Endometrium (tissue), 2 donors: ENCODE data around the gene LIF.
"Not testable (repeated sequence)": the region's sequence is repeated elsewhere in the genome, so short reads cannot be mapped to it uniquely, and the experiment has no call there.

Experiments
- FAIRE-seq: peaks from 2 replicates; lab custom pipeline; 2012; peaks lifted over from hg19 to GRCh38; lab: Jason Lieb, UNC
- donor health status: control.
- donor health status: control.

Gene LIF

GRCh38 chr22:30206944-30207343 lies 39.6 kb downstream of the LIF start:
- no peak for FAIRE-seq

DNA sequence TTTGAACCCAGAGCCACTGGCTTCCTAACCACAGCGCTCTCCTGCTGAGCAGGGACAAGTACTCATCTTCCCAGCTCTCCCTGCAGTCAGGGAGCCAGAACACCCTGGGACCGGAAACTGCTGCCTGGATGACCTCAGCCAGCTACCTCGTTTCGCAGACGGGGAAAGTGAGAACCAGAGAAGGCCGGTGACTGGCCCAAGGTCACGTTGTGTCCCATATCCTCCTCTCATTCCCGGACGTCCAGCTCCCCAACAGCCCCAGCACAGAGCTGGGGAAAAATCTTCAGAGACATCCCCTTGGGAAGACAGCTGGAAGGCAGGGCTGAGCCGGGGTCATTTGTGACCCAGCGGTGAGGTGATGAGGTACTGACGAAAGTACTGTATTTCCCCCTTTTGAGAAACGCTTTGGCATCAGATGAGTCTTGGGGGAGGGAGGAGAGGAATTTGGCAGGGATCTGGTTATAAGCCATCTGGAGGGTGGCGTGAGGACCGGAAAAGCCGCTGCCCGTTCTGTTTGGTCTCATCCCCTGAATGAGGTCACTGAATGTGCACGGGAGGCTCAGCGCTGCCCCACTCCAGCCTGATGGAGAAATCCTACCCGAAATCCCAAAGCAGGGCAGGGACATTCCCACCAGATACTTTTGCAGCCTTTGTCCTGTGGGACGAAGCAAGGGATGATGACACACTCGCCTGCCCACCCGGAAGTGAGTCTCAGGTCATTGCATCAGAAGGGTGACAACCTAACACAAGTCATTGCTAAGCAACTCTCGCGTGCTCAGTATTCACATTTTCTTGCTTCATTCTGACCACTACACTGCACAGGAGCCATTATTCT lies 41.1 kb downstream of the LIF start:
- no peak for FAIRE-seq

GRCh38 chr22:30204742-30205111 lies 41.8 kb downstream of the LIF start:
- FAIRE-seq = no peak

DNA sequence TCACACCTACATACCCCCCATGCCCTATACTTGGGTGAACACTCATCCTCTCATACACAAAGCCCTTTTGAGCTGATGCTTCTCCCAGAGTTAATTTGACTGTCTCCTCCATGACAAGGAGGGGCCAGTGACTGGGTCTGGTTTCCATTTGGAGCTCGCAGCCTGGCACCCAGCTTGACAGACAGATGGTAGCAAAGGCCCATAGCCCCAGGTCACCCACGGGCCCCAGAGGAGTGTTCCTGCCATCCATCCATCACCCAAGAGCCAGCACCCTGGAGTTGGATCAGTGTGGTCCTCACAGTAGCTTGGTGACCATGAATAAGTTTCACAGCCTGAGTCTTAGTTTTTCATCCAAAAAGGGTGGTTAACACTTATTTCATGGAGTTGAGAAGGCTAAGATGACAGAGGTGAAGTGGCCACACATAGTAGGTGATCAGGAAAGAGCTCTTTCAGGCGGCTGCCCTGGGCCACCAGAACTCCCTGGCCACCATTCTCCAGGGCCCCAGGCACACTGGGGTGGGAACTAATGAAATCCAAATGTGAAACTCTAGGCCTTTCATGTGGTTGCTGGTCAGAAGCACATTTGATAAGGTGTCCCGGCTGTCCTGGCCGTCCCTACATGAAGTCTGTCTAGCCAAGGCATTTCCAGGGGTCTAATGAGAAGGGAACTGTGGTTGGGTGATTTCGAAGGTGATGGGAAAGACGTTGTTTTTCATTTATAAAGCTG lies 42.4 kb downstream of the LIF start:
- FAIRE-seq = no peak

GRCh38 chr22:30202531-30203006 lies 44.0 kb downstream of the LIF start:
- FAIRE-seq = peak; percentile 39

DNA sequence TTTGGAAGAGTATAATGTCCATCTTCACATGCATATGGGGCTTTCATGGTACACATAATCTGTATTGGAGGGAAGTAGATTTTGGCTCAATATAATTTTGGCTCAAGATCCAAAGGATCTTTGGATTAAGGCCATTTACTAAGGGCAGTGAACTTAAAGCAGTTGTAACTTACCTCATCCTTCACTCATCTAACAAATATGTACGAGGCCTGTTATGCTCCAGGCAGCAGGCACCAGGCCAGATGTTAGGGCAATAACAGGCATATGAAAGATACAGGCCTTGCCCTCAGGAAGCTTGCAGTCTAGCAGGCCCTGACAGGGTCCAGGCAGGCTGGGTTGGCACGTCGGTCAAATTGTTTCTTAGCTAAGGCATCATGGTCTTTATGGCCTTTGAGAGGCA lies 44.6 kb downstream of the LIF start:
- FAIRE-seq = no peak

GRCh38 chr22:30200905-30201304 lies 45.7 kb downstream of the LIF start:
- FAIRE-seq = not testable (repeated sequence)

- FAIRE-seq = no peak
Measured at GRCh38 chr22:30198921-30199320, 47.6 kb downstream of the LIF start.

GRCh38 chr22:30198152-30198825 lies 48.3 kb downstream of the LIF start:
- no peak for FAIRE-seq

DNA sequence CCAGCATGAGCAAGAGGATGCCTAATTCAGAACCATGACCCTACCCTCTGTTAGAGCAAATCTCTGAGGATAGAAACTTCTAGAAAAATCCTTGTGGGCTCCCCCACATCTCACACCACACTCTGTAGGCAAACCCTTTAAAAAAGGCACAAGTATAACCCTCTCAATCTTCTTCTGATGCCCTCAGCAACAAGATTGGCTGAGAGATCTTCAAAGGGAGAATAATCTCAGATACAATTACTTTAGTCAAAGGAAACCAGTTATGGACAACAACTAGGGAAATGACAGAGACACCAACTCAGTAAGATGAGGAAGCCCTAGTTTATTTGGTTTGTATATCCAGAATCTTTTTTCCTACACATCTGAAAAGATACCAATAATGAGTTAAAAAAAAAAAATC lies 49.2 kb downstream of the LIF start:
- FAIRE-seq = no peak

DNA sequence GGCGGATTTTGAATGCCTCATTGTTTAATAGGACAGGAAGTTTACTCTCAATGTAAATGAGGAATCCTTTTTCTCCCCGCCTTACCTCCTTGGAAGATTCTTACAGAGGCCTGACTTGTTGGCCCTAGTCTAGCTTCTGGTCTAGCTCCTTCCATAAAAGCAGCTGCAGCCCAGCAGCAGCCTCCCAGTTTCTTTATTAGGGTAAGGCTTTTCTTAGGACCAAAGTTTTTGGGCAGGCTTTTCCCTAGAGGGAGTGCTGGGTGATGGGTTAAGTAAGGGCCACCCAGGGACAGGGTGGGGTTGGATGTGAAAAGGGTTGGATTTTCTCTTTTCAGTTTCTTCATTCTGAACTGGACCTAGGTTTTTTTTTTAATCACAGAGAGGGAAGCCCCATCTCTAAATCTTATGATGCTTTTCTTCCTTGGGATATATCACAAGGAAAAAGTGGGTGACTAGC lies 49.7 kb downstream of the LIF start:
- no peak for FAIRE-seq

GRCh38 chr22:30196141-30196879 lies 50.2 kb downstream of the LIF start:
- peak; percentile 75 for FAIRE-seq

GRCh38 chr22:30195245-30196140 lies 51.1 kb downstream of the LIF start:
- FAIRE-seq = no peak

- FAIRE-seq = no peak
Measured at GRCh38 chr22:30193031-30193775, 53.4 kb downstream of the LIF start.

DNA sequence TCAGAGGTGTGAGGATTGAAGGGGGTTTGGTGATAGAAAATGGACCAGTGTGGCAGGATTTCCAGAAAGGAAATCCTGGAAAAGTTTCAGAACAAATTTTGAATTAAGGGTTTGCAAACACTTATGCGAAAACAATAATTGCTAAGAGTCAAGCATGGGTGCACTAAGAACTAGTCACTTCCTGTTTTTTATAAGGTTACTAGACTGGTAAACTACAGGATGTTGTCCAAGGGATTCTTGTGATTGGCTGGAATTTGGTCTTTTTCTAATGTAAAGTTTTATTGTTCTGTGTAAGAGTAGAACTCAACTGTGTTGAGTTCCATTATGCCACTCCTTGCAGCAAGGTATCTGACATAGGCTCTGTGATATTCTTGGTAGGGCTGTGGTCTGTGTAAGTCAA lies 54.1 kb downstream of the LIF start:
- no peak for FAIRE-seq

GRCh38 chr22:30191040-30191701 lies 55.4 kb downstream of the LIF start:
- FAIRE-seq = no peak

- FAIRE-seq = no peak
Measured at GRCh38 chr22:30190574-30190973, 56.0 kb downstream of the LIF start.
